SK-N-SH (cell line): Measurements from ENCODE around the gene TCL1B.

Source experiments
- GABPA ChIP-seq: IDR thresholded peaks from 2 replicates; pipeline ENCODE4 v1.4.0; 2012; ENCODE audit warnings: low read depth, mild to moderate bottlenecking
- MXI1 ChIP-seq: IDR thresholded peaks from 2 replicates; pipeline ENCODE4 v1.6.1; 2012; ENCODE audit warnings: mild to moderate bottlenecking, low read depth, low read length, improper control_type of control experiment
- SMC3 ChIP-seq: IDR thresholded peaks from 2 replicates; pipeline ENCODE4 v1.6.1; 2012; ENCODE audit warnings: low read depth, low read length, improper control_type of control experiment
- YY1 ChIP-seq: IDR thresholded peaks from 2 replicates; pipeline ENCODE4 v1.4.0; 2012; ENCODE audit warnings: low read depth, mild to moderate bottlenecking
- TF ChIP-seq, protein P1 (sequence below): fragments of 150-350 bp; IDR thresholded peaks from 2 replicates; pipeline ENCODE4 v1.6.1; 2017; ENCODE audit warnings: antibody characterized with exemption, low read length, low read depth, borderline replicate concordance
- TF ChIP-seq, protein P2 (sequence below): fragments of 200-600 bp; sonication (generic); IDR thresholded peaks from 2 replicates; pipeline ENCODE4 v1.6.1; 2017; ENCODE audit warnings: antibody characterized with exemption, mild to moderate bottlenecking, moderate library complexity

DNA sequence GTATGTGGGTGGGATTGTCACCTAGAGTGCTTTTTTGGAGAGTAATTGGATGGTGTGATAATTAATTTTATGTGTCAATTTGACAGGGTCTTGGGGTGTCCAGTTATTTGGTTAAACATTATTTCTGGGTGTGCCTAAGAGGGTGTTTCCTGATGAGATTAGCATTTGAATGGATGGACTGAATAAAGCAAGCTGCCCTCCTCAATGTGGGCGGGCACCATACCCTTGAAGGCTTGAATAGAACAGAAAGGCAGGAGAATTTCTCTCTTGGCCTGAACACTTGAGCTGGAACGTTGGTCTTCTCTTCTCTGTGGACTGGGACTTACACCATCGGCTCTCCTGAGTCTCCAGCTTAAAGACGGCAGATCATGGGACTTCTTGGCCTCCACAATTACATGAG is 28.8 kb upstream of the TCL1B start:
- TF ChIP-seq, protein P1, sequence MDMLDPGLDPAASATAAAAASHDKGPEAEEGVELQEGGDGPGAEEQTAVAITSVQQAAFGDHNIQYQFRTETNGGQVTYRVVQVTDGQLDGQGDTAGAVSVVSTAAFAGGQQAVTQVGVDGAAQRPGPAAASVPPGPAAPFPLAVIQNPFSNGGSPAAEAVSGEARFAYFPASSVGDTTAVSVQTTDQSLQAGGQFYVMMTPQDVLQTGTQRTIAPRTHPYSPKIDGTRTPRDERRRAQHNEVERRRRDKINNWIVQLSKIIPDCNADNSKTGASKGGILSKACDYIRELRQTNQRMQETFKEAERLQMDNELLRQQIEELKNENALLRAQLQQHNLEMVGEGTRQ = no peak
- TF ChIP-seq SMC3 (no peak), MXI1 (no peak), YY1 (no peak), GABPA (no peak)
- TF ChIP-seq, protein P2, sequence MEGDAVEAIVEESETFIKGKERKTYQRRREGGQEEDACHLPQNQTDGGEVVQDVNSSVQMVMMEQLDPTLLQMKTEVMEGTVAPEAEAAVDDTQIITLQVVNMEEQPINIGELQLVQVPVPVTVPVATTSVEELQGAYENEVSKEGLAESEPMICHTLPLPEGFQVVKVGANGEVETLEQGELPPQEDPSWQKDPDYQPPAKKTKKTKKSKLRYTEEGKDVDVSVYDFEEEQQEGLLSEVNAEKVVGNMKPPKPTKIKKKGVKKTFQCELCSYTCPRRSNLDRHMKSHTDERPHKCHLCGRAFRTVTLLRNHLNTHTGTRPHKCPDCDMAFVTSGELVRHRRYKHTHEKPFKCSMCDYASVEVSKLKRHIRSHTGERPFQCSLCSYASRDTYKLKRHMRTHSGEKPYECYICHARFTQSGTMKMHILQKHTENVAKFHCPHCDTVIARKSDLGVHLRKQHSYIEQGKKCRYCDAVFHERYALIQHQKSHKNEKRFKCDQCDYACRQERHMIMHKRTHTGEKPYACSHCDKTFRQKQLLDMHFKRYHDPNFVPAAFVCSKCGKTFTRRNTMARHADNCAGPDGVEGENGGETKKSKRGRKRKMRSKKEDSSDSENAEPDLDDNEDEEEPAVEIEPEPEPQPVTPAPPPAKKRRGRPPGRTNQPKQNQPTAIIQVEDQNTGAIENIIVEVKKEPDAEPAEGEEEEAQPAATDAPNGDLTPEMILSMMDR = no peak
